Activated CD4-positive, CD25-positive, alpha-beta regulatory T cell treated with anti-CD3 and anti-CD28 coated beads, Interleukin-2, amount 50 U/mL, for 24 hours (primary cell): Measurements from ENCODE around the gene FIGNL1.

Experiments
- ATAC-seq, 2 donors: fragments of 150-1000 bp; cut with Tn5 transposase; one replicate each; pipeline ENCODE4 v1.10.0; 2021; ENCODE audit warnings: mild to moderate bottlenecking in 1 of 2, moderate library complexity in 1 of 2

FIGNL1 gene

GRCh38 chr7:50449881-50450589, at the start of gene FIGNL1:
Gene FIGNL1, minus strand, starts transcription at chr7:50450350. Its CDS starts 3,063 bp downstream, at chr7:50447287.
- peak; percentile 92 to 94 for ATAC-seq

- no peak for ATAC-seq
Measured at GRCh38 chr7:50499092-50499491, 48.9 kb upstream of the FIGNL1 start.

GRCh38 chr7:50497968-50498367, 47.8 kb upstream of the FIGNL1 start:
- no peak for ATAC-seq

GRCh38 chr7:50497068-50497642, 47.0 kb upstream of the FIGNL1 start:
- no peak for ATAC-seq

GRCh38 chr7:50496569-50496968, 46.4 kb upstream of the FIGNL1 start:
- ATAC-seq, result no peak

- ATAC-seq, result no peak
Measured at GRCh38 chr7:50495746-50496145, 45.6 kb upstream of the FIGNL1 start.

GRCh38 chr7:50492770-50493519, 42.8 kb upstream of the FIGNL1 start:
- no peak for ATAC-seq

- ATAC-seq, result no peak
Measured at GRCh38 chr7:50491943-50492342, 41.8 kb upstream of the FIGNL1 start.

GRCh38 chr7:50491209-50491608, 41.1 kb upstream of the FIGNL1 start:
- no peak for ATAC-seq

GRCh38 chr7:50488379-50488778, 38.2 kb upstream of the FIGNL1 start:
- no peak for ATAC-seq

- no peak for ATAC-seq
Measured at GRCh38 chr7:50486512-50486911, 36.4 kb upstream of the FIGNL1 start.

- no peak for ATAC-seq
Measured at GRCh38 chr7:50481867-50482266, 31.7 kb upstream of the FIGNL1 start.

- ATAC-seq, result no peak
Measured at GRCh38 chr7:50480797-50481196, 30.6 kb upstream of the FIGNL1 start.

- ATAC-seq, result no peak
Measured at GRCh38 chr7:50479743-50480517, 29.8 kb upstream of the FIGNL1 start.

- no peak for ATAC-seq
Measured at GRCh38 chr7:50477640-50478039, 27.5 kb upstream of the FIGNL1 start.

- no peak for ATAC-seq
Measured at GRCh38 chr7:50476953-50477625, 26.9 kb upstream of the FIGNL1 start.

GRCh38 chr7:50475340-50475739, 25.2 kb upstream of the FIGNL1 start:
- ATAC-seq, result peak in 1 of 2 donors; percentile 20

GRCh38 chr7:50474382-50475160, 24.4 kb upstream of the FIGNL1 start:
- ATAC-seq, result no peak

GRCh38 chr7:50473531-50473930, 23.4 kb upstream of the FIGNL1 start:
- no peak for ATAC-seq

GRCh38 chr7:50472427-50472826, 22.3 kb upstream of the FIGNL1 start:
- ATAC-seq, result no peak

- no peak for ATAC-seq
Measured at GRCh38 chr7:50471970-50472369, 21.8 kb upstream of the FIGNL1 start.
